CD4-positive, alpha-beta T cell (primary cell): ENCODE results near the gene SHROOM2. TPM values are rescaled to one million over a fixed set of nuclear protein-coding genes. Genes with fewer than 3 reads are reported as not detected.
A peak's percentile ranks its signal among the peaks of the same experiment; 100 is the strongest.

ENCODE experiments used
- ATAC-seq: fragments of 200-7000 bp; cut with Tn5 transposase; one replicate; pipeline ENCODE4 v1.10.0; 2022; ENCODE audit warnings: mild to moderate bottlenecking; ENCODE audit not compliant: poor library complexity
- CTCF ChIA-PET: fragments of 350-600 bp; sonication (Branson Sonifier 250); formaldehyde crosslinking; loops from one replicate; lab custom pipeline; 2021; ENCODE audit warnings: antibody characterized with exemption, inconsistent platforms; lab: Charles Lee
- POLR2A ChIA-PET: fragments of 350-600 bp; sonication (Branson Sonifier 250); formaldehyde crosslinking; loops from one replicate; lab custom pipeline; 2021; ENCODE audit warnings: antibody characterized with exemption, inconsistent platforms; lab: Charles Lee
- DNase-seq, 14 experiments: peaks; one replicate each; pipeline ENCODE4 v3.0.0-alpha.2; 2013 to 2020; ENCODE audit warnings: mixed read lengths in 2 of 14
- H3K27ac ChIP-seq, 2 donors: one replicate each; pipeline versions ENCODE4 v1.5.1 to v1.7.0; 2013; ENCODE audit warnings: low read length in 2 of 2, low read depth in 1 of 2, mild to moderate bottlenecking in 1 of 2
- H3K27me3 ChIP-seq, 2 experiments: 1 replicate in 1 of 2; 2 replicates in 1 of 2; pipeline versions ENCODE4 v1.6.1 to v1.7.0; 2013; ENCODE audit warnings: low read length in 2 of 2, control low read depth in 1 of 2, mild to moderate bottlenecking in 1 of 2, moderate library complexity in 1 of 2; ENCODE audit not compliant: insufficient read depth in 2 of 2, control insufficient read depth in 1 of 2
- H3K36me3 ChIP-seq: one replicate; pipeline ENCODE4 v1.6.1; 2013; ENCODE audit warnings: low read length, control low read depth; ENCODE audit not compliant: insufficient read depth
- H3K4me1 ChIP-seq: one replicate; pipeline ENCODE4 v1.6.1; 2013; ENCODE audit warnings: low read length, control low read depth; ENCODE audit not compliant: insufficient read depth
- H3K4me3 ChIP-seq: one replicate; pipeline ENCODE4 v1.5.1; 2013; ENCODE audit warnings: mild to moderate bottlenecking, low read length, moderate library complexity
- H3K9me3 ChIP-seq, 2 experiments: 1 replicate in 1 of 2; 2 replicates in 1 of 2; pipeline versions ENCODE4 v1.6.1 to v1.7.0; 2013; ENCODE audit warnings: low read length in 2 of 2, mild to moderate bottlenecking in 2 of 2, control low read depth in 1 of 2, moderate library complexity in 1 of 2; ENCODE audit not compliant: control insufficient read depth in 1 of 2, insufficient read depth in 1 of 2
- H3K27ac Mint-ChIP-seq: one replicate; pipeline ENCODE4 v1.8.0; 2020; ENCODE audit warnings: mixed read lengths
- H3K27me3 Mint-ChIP-seq: one replicate; pipeline ENCODE4 v1.8.0; 2021; ENCODE audit warnings: mixed read lengths
- H3K36me3 Mint-ChIP-seq: one replicate; pipeline ENCODE4 v1.8.0; 2021; ENCODE audit warnings: low read depth, mixed read lengths
- H3K4me1 Mint-ChIP-seq: one replicate; pipeline ENCODE4 v1.8.0; 2021; ENCODE audit warnings: low read depth, mixed read lengths
- H3K4me3 Mint-ChIP-seq: one replicate; pipeline ENCODE4 v1.8.0; 2020; ENCODE audit warnings: mild to moderate bottlenecking, mixed read lengths
- H3K9me3 Mint-ChIP-seq: one replicate; pipeline ENCODE4 v1.8.0; 2020; ENCODE audit warnings: mixed read lengths
- intact Hi-C, 2 experiments: fragments of 100-400 bp; cut with DNase I in 1 of 2; cut with micrococcal nuclease in 1 of 2; formaldehyde crosslinking; loops; one replicate each; pipeline versions ENCODE4 v1.15.1 to v1.9.0; 2023 to 2025; cut with DNase I, micrococcal nuclease
- total RNA-seq, 174 experiments: library from RNA in 2 of 174; stranded (reverse) in 2 of 174; gene quantifications; one replicate each; pipeline ENCODE4 v1.2.3 and lab custom pipeline; 2021 to 2026
- TF ChIP-seq, protein P1 (sequence below): fragments of 200-600 bp; IDR thresholded peaks from one replicate; pipeline ENCODE4 v1.8.0; 2022; ENCODE audit warnings: antibody characterized with exemption, mild to moderate bottlenecking

Gene SHROOM2
- total RNA-seq, 2 experiments from 2014 or later, result not detected

DNA sequence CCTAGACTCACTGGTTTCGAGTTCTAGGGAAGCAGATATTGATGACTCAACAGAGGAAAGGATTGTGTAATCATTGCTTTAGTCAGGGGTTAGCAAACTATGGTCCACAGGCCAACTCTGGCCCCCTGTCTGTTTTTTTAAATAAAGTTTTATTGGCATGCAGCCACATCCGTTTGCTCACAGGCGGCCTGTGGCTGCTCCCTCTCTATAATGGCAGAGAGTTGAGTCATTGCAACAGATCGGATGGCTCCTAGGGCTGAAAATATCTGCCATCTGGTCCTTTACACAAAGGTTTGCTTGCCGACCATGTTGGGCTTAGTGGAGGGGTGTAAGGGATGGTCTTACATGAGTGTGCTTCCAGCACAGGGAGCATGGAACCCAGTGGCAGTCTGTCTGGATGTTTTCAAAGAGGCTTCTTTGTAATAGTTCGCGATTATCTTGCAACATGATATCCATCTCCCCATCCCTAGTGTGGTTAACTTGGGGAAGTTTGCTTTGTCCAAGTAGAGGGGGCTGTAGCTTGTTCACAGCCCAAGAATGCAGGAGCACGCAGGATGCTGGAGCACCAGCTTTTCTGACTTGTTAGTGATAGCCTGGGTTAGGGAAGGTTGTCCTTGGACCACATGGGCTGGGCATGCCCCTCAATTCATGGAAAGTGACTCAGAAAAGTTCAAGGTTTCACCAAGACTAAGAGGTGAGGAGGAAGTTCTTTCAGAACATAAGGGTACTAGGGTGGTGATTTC, 121.6 kb downstream of the SHROOM2 start:
- POLR2A ChIA-PET, result no interaction called here
- DNase-seq (peak in 1 of 14 experiments; percentile 5), ATAC-seq (no peak)
- Mint-ChIP-seq H3K9me3 (no peaks in the 10 kb centered on the region), H3K27me3 (peaks cover 11% of the 10 kb centered on the region), H3K27ac (no peak overlapping the region), H3K36me3 (no peaks in the 10 kb centered on the region), H3K4me1 (no peaks in the 10 kb centered on the region), H3K4me3 (no peak overlapping the region)
- TF ChIP-seq, protein P1, sequence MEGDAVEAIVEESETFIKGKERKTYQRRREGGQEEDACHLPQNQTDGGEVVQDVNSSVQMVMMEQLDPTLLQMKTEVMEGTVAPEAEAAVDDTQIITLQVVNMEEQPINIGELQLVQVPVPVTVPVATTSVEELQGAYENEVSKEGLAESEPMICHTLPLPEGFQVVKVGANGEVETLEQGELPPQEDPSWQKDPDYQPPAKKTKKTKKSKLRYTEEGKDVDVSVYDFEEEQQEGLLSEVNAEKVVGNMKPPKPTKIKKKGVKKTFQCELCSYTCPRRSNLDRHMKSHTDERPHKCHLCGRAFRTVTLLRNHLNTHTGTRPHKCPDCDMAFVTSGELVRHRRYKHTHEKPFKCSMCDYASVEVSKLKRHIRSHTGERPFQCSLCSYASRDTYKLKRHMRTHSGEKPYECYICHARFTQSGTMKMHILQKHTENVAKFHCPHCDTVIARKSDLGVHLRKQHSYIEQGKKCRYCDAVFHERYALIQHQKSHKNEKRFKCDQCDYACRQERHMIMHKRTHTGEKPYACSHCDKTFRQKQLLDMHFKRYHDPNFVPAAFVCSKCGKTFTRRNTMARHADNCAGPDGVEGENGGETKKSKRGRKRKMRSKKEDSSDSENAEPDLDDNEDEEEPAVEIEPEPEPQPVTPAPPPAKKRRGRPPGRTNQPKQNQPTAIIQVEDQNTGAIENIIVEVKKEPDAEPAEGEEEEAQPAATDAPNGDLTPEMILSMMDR, result no peak
- H3K4me1 ChIP-seq, result no peaks in the 10 kb centered on the region
- H3K4me3 ChIP-seq, result no peak overlapping the region
- intact Hi-C loops, result no loop called here
- CTCF ChIA-PET, result no interaction called here
- no peaks in the 10 kb centered on the region for H3K36me3 ChIP-seq
- no peaks in the 10 kb centered on the region for H3K27me3 ChIP-seq
- H3K27ac ChIP-seq, result no peak overlapping the region
- no peaks in the 10 kb centered on the region for H3K9me3 ChIP-seq

GRCh38 chrX:9909254-9909653, 123.0 kb downstream of the SHROOM2 start:
- no peaks in the 10 kb centered on the region for H3K36me3 ChIP-seq
- H3K27me3 ChIP-seq, result no peaks in the 10 kb centered on the region
- peaks cover 11% of the 10 kb centered on the region for H3K27me3 Mint-ChIP-seq
- H3K27ac Mint-ChIP-seq, result no peak overlapping the region
- no peaks in the 10 kb centered on the region for H3K36me3 Mint-ChIP-seq
- no peak overlapping the region for H3K4me3 Mint-ChIP-seq
- ChIA-PET POLR2A (no interaction called here), CTCF (no interaction called here)
- intact Hi-C loops, result no loop called here
- H3K9me3 Mint-ChIP-seq, result no peaks in the 10 kb centered on the region
- no peaks in the 10 kb centered on the region for H3K4me1 ChIP-seq
- ATAC-seq (no peak), DNase-seq (no peak)
- H3K4me1 Mint-ChIP-seq, result no peaks in the 10 kb centered on the region
- H3K4me3 ChIP-seq, result no peak overlapping the region
- TF ChIP-seq, protein P1, result no peak
- no peak overlapping the region for H3K27ac ChIP-seq
- H3K9me3 ChIP-seq, result no peaks in the 10 kb centered on the region

GRCh38 chrX:9911487-9911886, 125.3 kb downstream of the SHROOM2 start:
- TF ChIP-seq, protein P1, result no peak
- Histone ChIP-seq H3K4me3 (no peak overlapping the region), H3K9me3 (no peaks in the 10 kb centered on the region), H3K27ac (no peak overlapping the region), H3K27me3 (no peaks in the 10 kb centered on the region), H3K4me1 (no peaks in the 10 kb centered on the region), H3K36me3 (no peaks in the 10 kb centered on the region)
- H3K4me1 Mint-ChIP-seq, result no peaks in the 10 kb centered on the region
- H3K4me3 Mint-ChIP-seq, result no peak overlapping the region
- CTCF ChIA-PET, result no interaction called here
- H3K36me3 Mint-ChIP-seq, result no peaks in the 10 kb centered on the region
- DNase-seq (no peak), ATAC-seq (no peak)
- no peak overlapping the region for H3K27ac Mint-ChIP-seq
- intact Hi-C loops, result no loop called here
- H3K9me3 Mint-ChIP-seq, result no peaks in the 10 kb centered on the region
- POLR2A ChIA-PET, result no interaction called here
- H3K27me3 Mint-ChIP-seq, result peaks cover 11% of the 10 kb centered on the region
